Renal pelvis (tissue), 4 donors: Measurements from ENCODE around the gene ASAP3. TPM values are rescaled to one million over a fixed set of nuclear protein-coding genes. Genes with fewer than 3 reads are reported as not detected.
"Not testable (repeated sequence)": the region's sequence is repeated elsewhere in the genome, so short reads cannot be mapped to it uniquely, and the experiment has no call there.

ENCODE experiments used
- DNase-seq: peaks from one replicate; pipeline ENCODE4 v3.0.0-alpha.2; 2013
- polyA plus RNA-seq, 3 donors: library from polyadenylated mRNA; unstranded; fragments of 120-200 nt; gene quantifications; one replicate each; pipeline ENCODE4 v1.2.1, GENCODE V29; 2013; ENCODE audit not compliant: insufficient read length in 3 of 3

Gene ASAP3
- polyA plus RNA-seq, 3 donors, result 33.3 to 38.7 (median 34.2) TPM

- no peak for DNase-seq
These were observed 84.8 kb downstream of the ASAP3 start for GRCh38 chr1:23399229-23399628.

GRCh38 chr1:23397908-23398307 lies 86.1 kb downstream of the ASAP3 start:
- no peak for DNase-seq

GRCh38 chr1:23396380-23396779 lies 87.6 kb downstream of the ASAP3 start:
- DNase-seq, result no peak

GRCh38 chr1:23395849-23396248 lies 88.1 kb downstream of the ASAP3 start:
- no peak for DNase-seq

- no peak for DNase-seq
These were observed 88.7 kb downstream of the ASAP3 start for GRCh38 chr1:23395154-23395724.

- DNase-seq, result no peak
These were observed 89.3 kb downstream of the ASAP3 start for GRCh38 chr1:23394684-23395083.

GRCh38 chr1:23394181-23394580 lies 89.8 kb downstream of the ASAP3 start:
- no peak for DNase-seq

GRCh38 chr1:23393706-23394105 lies 90.3 kb downstream of the ASAP3 start:
- DNase-seq, result no peak

GRCh38 chr1:23392125-23392855 lies 91.7 kb downstream of the ASAP3 start:
- no peak for DNase-seq

- DNase-seq, result no peak
These were observed 94.1 kb downstream of the ASAP3 start for GRCh38 chr1:23389837-23390321.

- no peak for DNase-seq
These were observed 96.5 kb downstream of the ASAP3 start for GRCh38 chr1:23387494-23387893.

- DNase-seq, result no peak
These were observed 98.8 kb downstream of the ASAP3 start for GRCh38 chr1:23385119-23385621.

- DNase-seq, result no peak
These were observed 99.5 kb downstream of the ASAP3 start for GRCh38 chr1:23384312-23385058.

GRCh38 chr1:23383577-23384311 lies 100.2 kb downstream of the ASAP3 start:
- DNase-seq, result no peak

- DNase-seq, result no peak
These were observed 102.6 kb downstream of the ASAP3 start for GRCh38 chr1:23381233-23381885.

- DNase-seq, result no peak
These were observed 103.3 kb downstream of the ASAP3 start for GRCh38 chr1:23380719-23381118.

GRCh38 chr1:23380236-23380635 lies 103.7 kb downstream of the ASAP3 start:
- DNase-seq, result not testable (repeated sequence)
